ENCODE results near the gene TMEM72.

The TMEM72 gene

GRCh38 chr10:44921061-44921460, 9.9 kb downstream of the TMEM72 start:
- no peak for DNase-seq (ENCODE audit: low spot score)

GRCh38 chr10:44921506-44921905, 10.4 kb downstream of the TMEM72 start:
- DNase-seq (ENCODE audit: low spot score), result no peak

- DNase-seq (ENCODE audit: low spot score), result no peak
These were observed 10.9 kb downstream of the TMEM72 start for GRCh38 chr10:44922021-44922420.

- no peak for DNase-seq (ENCODE audit: low spot score)
These were observed 11.8 kb downstream of the TMEM72 start for GRCh38 chr10:44922796-44923545.

- no peak for DNase-seq (ENCODE audit: low spot score)
These were observed 12.5 kb downstream of the TMEM72 start for GRCh38 chr10:44923611-44924010.

- no peak for DNase-seq (ENCODE audit: low spot score)
These were observed 13.3 kb downstream of the TMEM72 start for GRCh38 chr10:44924261-44925040.

- no peak for DNase-seq (ENCODE audit: low spot score)
These were observed 14.1 kb downstream of the TMEM72 start for GRCh38 chr10:44925224-44925623.

- no peak for DNase-seq (ENCODE audit: low spot score)
These were observed 14.9 kb downstream of the TMEM72 start for GRCh38 chr10:44925811-44926750.

- no peak for DNase-seq (ENCODE audit: low spot score)
These were observed 15.7 kb downstream of the TMEM72 start for GRCh38 chr10:44926751-44927351.

- DNase-seq (ENCODE audit: low spot score), result no peak
These were observed 16.2 kb downstream of the TMEM72 start for GRCh38 chr10:44927352-44927751.

- no peak for DNase-seq (ENCODE audit: low spot score)
These were observed 17.3 kb downstream of the TMEM72 start for GRCh38 chr10:44928462-44928861.

- no peak for DNase-seq (ENCODE audit: low spot score)
These were observed 18.5 kb downstream of the TMEM72 start for GRCh38 chr10:44929356-44930255.

GRCh38 chr10:44930904-44931620, 19.9 kb downstream of the TMEM72 start:
- DNase-seq (ENCODE audit: low spot score), result no peak

GRCh38 chr10:44931621-44932516, 20.7 kb downstream of the TMEM72 start:
- no peak for DNase-seq (ENCODE audit: low spot score)

GRCh38 chr10:44932517-44933450, 21.6 kb downstream of the TMEM72 start:
- peak; percentile 90 for DNase-seq (ENCODE audit: low spot score)

GRCh38 chr10:44933451-44934321, 22.5 kb downstream of the TMEM72 start:
- no peak for DNase-seq (ENCODE audit: low spot score)

All from cerebellar cortex (tissue), 1 donor.